ENCODE results near the gene LHX6.

The LHX6 gene

GRCh38 chr9:122236681-122237080 lies 7.9 kb upstream of the LHX6 start:
- Histone ChIP-seq H3K4me2 (no peak overlapping the region), H3K27ac (no peak overlapping the region), H3K36me3 (peaks cover 32% of the 10 kb centered on the region), H3K9ac (no peak overlapping the region), H3K4me3 (no peak overlapping the region), H3K4me1 (no peaks in the 10 kb centered on the region), H3K27me3 (no peaks in the 10 kb centered on the region), H4K20me1 (0 out of 2 replicates have a peak, but pooled peaks cover 6% of the 10 kb centered on the region), H3K9me3 (no peaks in the 10 kb centered on the region)
- TF ChIP-seq Cebpa-rat (IDR thresholded peaks at IDR 0.05), result no peak

- H4K20me1 ChIP-seq, result 0 out of 2 replicates have a peak, but pooled peaks cover 5% of the 10 kb centered on the region
- no peak overlapping the region for H3K9ac ChIP-seq
- no peak overlapping the region for H3K4me3 ChIP-seq
- no peak for TF ChIP-seq Cebpa-rat (IDR thresholded peaks at IDR 0.05)
- H3K36me3 ChIP-seq, result peaks cover 10% of the 10 kb centered on the region
- H3K27me3 ChIP-seq, result peaks cover 16% of the 10 kb centered on the region
- no peaks in the 10 kb centered on the region for H3K9me3 ChIP-seq
- H3K4me2 ChIP-seq, result no peak overlapping the region
- H3K4me1 ChIP-seq, result peaks cover 1% of the 10 kb centered on the region; the same call in 1 of the 2 replicates
- H3K27ac ChIP-seq, result no peak overlapping the region
Measured at GRCh38 chr9:122234022-122234748, 5.4 kb upstream of the LHX6 start.

GRCh38 chr9:122232796-122233306 lies 4.1 kb upstream of the LHX6 start:
- peaks cover 14% of the 10 kb centered on the region for H3K4me1 ChIP-seq
- H3K4me2 ChIP-seq, result no peak overlapping the region
- no peaks in the 10 kb centered on the region for H3K36me3 ChIP-seq
- H3K9me3 ChIP-seq, result no peaks in the 10 kb centered on the region
- H3K9ac ChIP-seq, result no peak overlapping the region
- no peak overlapping the region for H3K4me3 ChIP-seq
- H3K27ac ChIP-seq, result no peak overlapping the region
- H4K20me1 ChIP-seq, result 0 out of 2 replicates have a peak, but pooled peaks cover 9% of the 10 kb centered on the region
- H3K27me3 ChIP-seq, result peaks cover 29% of the 10 kb centered on the region
- no peak for TF ChIP-seq Cebpa-rat (IDR thresholded peaks at IDR 0.05)

- H3K4me3 ChIP-seq, result no peak overlapping the region
- peaks cover 8% of the 10 kb centered on the region; the same call in 1 of the 2 replicates for H3K9me3 ChIP-seq
- H3K27me3 ChIP-seq, result peaks cover 59% of the 10 kb centered on the region
- H3K27ac ChIP-seq, result no peak overlapping the region
- 0 out of 2 replicates have a peak overlapping the region, but pooled peaks have one; percentile 96 for H3K4me2 ChIP-seq
- H3K36me3 ChIP-seq, result no peaks in the 10 kb centered on the region
- no peak for TF ChIP-seq Cebpa-rat (IDR thresholded peaks at IDR 0.05)
- H4K20me1 ChIP-seq, result peaks cover 18% of the 10 kb centered on the region; the same call in 1 of the 2 replicates
- H3K4me1 ChIP-seq, result peaks cover 14% of the 10 kb centered on the region
- no peak overlapping the region for H3K9ac ChIP-seq
Measured at GRCh38 chr9:122229485-122229837, 704 bp upstream of the LHX6 start.

- Histone ChIP-seq H3K4me1 (peaks cover 14% of the 10 kb centered on the region), H3K9ac (peak overlapping the region; percentile 41; the same call in 1 of the 2 replicates), H4K20me1 (peaks cover 18% of the 10 kb centered on the region; the same call in 1 of the 2 replicates), H3K36me3 (no peaks in the 10 kb centered on the region), H3K27me3 (peaks cover 63% of the 10 kb centered on the region), H3K27ac (no peak overlapping the region), H3K4me2 (peak overlapping the region; percentile 96), H3K9me3 (peaks cover 8% of the 10 kb centered on the region; the same call in 1 of the 2 replicates), H3K4me3 (peak overlapping the region; percentile 64)
- TF ChIP-seq Cebpa-rat (IDR thresholded peaks at IDR 0.05), result no peak
Measured at GRCh38 chr9:122228191-122228567, 578 bp downstream of the LHX6 start.

- peaks cover 68% of the 10 kb centered on the region for H3K27me3 ChIP-seq
- H3K4me3 ChIP-seq, result no peak overlapping the region
Measured at GRCh38 chr9:122227575-122227900, 1.2 kb downstream of the LHX6 start.

GRCh38 chr9:122226758-122227574 lies 1.8 kb downstream of the LHX6 start:
- Histone ChIP-seq H3K9me3 (peaks cover 8% of the 10 kb centered on the region; the same call in 1 of the 2 replicates), H3K4me3 (no peak overlapping the region), H3K27ac (no peak overlapping the region), H4K20me1 (peaks cover 18% of the 10 kb centered on the region; the same call in 1 of the 2 replicates), H3K4me2 (no peak overlapping the region), H3K9ac (no peak overlapping the region), H3K27me3 (peaks cover 70% of the 10 kb centered on the region), H3K36me3 (no peaks in the 10 kb centered on the region), H3K4me1 (peaks cover 26% of the 10 kb centered on the region)
- no peak for TF ChIP-seq Cebpa-rat (IDR thresholded peaks at IDR 0.05)

More at GRCh38 chr9:122227575-122227900, 1.2 kb downstream of the LHX6 start:
- Histone ChIP-seq H4K20me1 (peaks cover 18% of the 10 kb centered on the region; the same call in 1 of the 2 replicates), H3K9me3 (peaks cover 8% of the 10 kb centered on the region; the same call in 1 of the 2 replicates), H3K4me2 (no peak overlapping the region), H3K9ac (no peak overlapping the region), H3K27ac (no peak overlapping the region), H3K4me1 (peaks cover 21% of the 10 kb centered on the region), H3K36me3 (no peaks in the 10 kb centered on the region)
- TF ChIP-seq Cebpa-rat (IDR thresholded peaks at IDR 0.05), result no peak

GRCh38 chr9:122226142-122226757 lies 2.5 kb downstream of the LHX6 start:
- no peak overlapping the region for H3K4me3 ChIP-seq
- H3K36me3 ChIP-seq, result no peaks in the 10 kb centered on the region
- H3K4me2 ChIP-seq, result no peak overlapping the region
- H3K27ac ChIP-seq, result no peak overlapping the region
- H3K9me3 ChIP-seq, result peaks cover 8% of the 10 kb centered on the region; the same call in 1 of the 2 replicates
- TF ChIP-seq Cebpa-rat (IDR thresholded peaks at IDR 0.05), result no peak
- peaks cover 18% of the 10 kb centered on the region; the same call in 1 of the 2 replicates for H4K20me1 ChIP-seq
- H3K9ac ChIP-seq, result no peak overlapping the region
- peaks cover 32% of the 10 kb centered on the region for H3K4me1 ChIP-seq
- H3K27me3 ChIP-seq, result peaks cover 78% of the 10 kb centered on the region
